Liver (tissue), 9 donors: ENCODE measurements around the gene MYH11. TPM values are rescaled to one million over a fixed set of nuclear protein-coding genes. Genes with fewer than 3 reads are reported as not detected.

Source experiments
- DNase-seq: peaks from one replicate; pipeline ENCODE4 v3.0.0-alpha.2; 2017; ENCODE audit warnings: low spot score
- H3K27ac ChIP-seq, 2 donors: one replicate each; pipeline ENCODE4 v1.7.0; 2013; ENCODE audit warnings: inconsistent platforms in 2 of 2, low read length in 2 of 2, control low read depth in 1 of 2, low read depth in 1 of 2, mild to moderate bottlenecking in 1 of 2
- H3K27me3 ChIP-seq, 4 donors: one replicate each; pipeline versions ENCODE4 v1.6.1 to v1.7.0; 2013; ENCODE audit warnings: low read length in 3 of 4, inconsistent platforms in 1 of 4, mild to moderate bottlenecking in 1 of 4, moderate library complexity in 1 of 4; ENCODE audit not compliant: control insufficient read depth in 4 of 4, insufficient read depth in 4 of 4
- H3K36me3 ChIP-seq, 4 donors: one replicate each; pipeline versions ENCODE4 v1.6.1 to v1.7.0; 2013; ENCODE audit warnings: low read length in 3 of 4, mild to moderate bottlenecking in 3 of 4, low read depth in 1 of 4, moderate library complexity in 1 of 4; ENCODE audit not compliant: control insufficient read depth in 4 of 4, insufficient read depth in 3 of 4
- H3K4me1 ChIP-seq, 4 donors: one replicate each; pipeline versions ENCODE4 v1.6.1 to v1.7.0; 2013; ENCODE audit warnings: low read length in 3 of 4, mild to moderate bottlenecking in 3 of 4, moderate library complexity in 1 of 4; ENCODE audit not compliant: control insufficient read depth in 4 of 4, insufficient read depth in 4 of 4
- H3K4me3 ChIP-seq, 3 donors: one replicate each; pipeline versions ENCODE4 v1.6.1 to v1.7.0; 2013; ENCODE audit warnings: low read length in 3 of 3, control low read depth in 1 of 3, low read depth in 1 of 3, mild to moderate bottlenecking in 1 of 3
- H3K9ac ChIP-seq, 2 donors: one replicate each; pipeline ENCODE4 v1.7.0; 2013; ENCODE audit warnings: low read length in 2 of 2, mild to moderate bottlenecking in 2 of 2, moderate library complexity in 2 of 2, control low read depth in 1 of 2, low read depth in 1 of 2
- H3K9me3 ChIP-seq, 4 donors: one replicate each; pipeline versions ENCODE4 v1.6.1 to v1.7.0; 2013; ENCODE audit warnings: low read length in 3 of 4; ENCODE audit not compliant: control insufficient read depth in 4 of 4
- ATF3 ChIP-seq: IDR thresholded peaks from 2 replicates; pipeline ENCODE4 v1.6.1; 2016; ENCODE audit warnings: antibody characterized with exemption
- EGR1 ChIP-seq, 2 donors: IDR thresholded peaks; 2 replicates each; pipeline ENCODE4 v1.6.1; 2016 to 2018; ENCODE audit warnings: antibody characterized with exemption in 2 of 2, low read depth in 2 of 2
- FOXA1 ChIP-seq: IDR thresholded peaks from 2 replicates; pipeline ENCODE4 v1.6.1; 2016; ENCODE audit warnings: antibody characterized with exemption
- FOXA2 ChIP-seq: IDR thresholded peaks from 2 replicates; pipeline ENCODE4 v1.6.1; 2016; ENCODE audit warnings: antibody characterized with exemption
- GABPA ChIP-seq, 2 donors: IDR thresholded peaks in 1 of 2; conservative IDR thresholded peaks in 1 of 2; 2 replicates each; pipeline ENCODE4 v1.6.1; 2016; ENCODE audit warnings: antibody characterized with exemption in 2 of 2, mild to moderate bottlenecking in 1 of 2, moderate library complexity in 1 of 2
- HNF4A ChIP-seq, 2 donors: conservative IDR thresholded peaks; 2 replicates each; pipeline ENCODE4 v1.6.1; 2016; ENCODE audit warnings: antibody characterized with exemption in 2 of 2, mild to moderate bottlenecking in 2 of 2
- HNF4G ChIP-seq: IDR thresholded peaks from 2 replicates; pipeline ENCODE4 v1.6.1; 2016; ENCODE audit warnings: antibody characterized with exemption
- JUND ChIP-seq, 2 donors: IDR thresholded peaks; 2 replicates each; pipeline ENCODE4 v1.6.1; 2016; ENCODE audit warnings: antibody characterized with exemption in 2 of 2
- NR2F2 ChIP-seq: IDR thresholded peaks from 2 replicates; pipeline ENCODE4 v1.6.1; 2016; ENCODE audit warnings: antibody characterized with exemption
- RAD21 ChIP-seq, 2 donors: IDR thresholded peaks; 2 replicates each; pipeline ENCODE4 v1.6.1; 2016; ENCODE audit warnings: antibody characterized with exemption in 2 of 2, mild to moderate bottlenecking in 2 of 2
- SP1 ChIP-seq: IDR thresholded peaks from 2 replicates; pipeline ENCODE4 v1.6.1; 2018; ENCODE audit warnings: antibody characterized with exemption, mild to moderate bottlenecking
- WGBS: extraction: QIAGEN DNeasy Blood & Tissue Kit; methylation state at CpG from one replicate; pipeline ENCODE4 v1.1.7; 2013; 5-methylcytosine and 5-hydroxymethylcytosine counted together
- polyA plus RNA-seq, 2 donors: library from polyadenylated mRNA; stranded (reverse) in 1 of 2; unstranded in 1 of 2; fragments of 200-250 nt in 1 of 2; fragments of >200 nt in 1 of 2; fragmentation: Nextera tagmentation in 1 of 2; extraction: Ambion mirVana in 1 of 2; gene quantifications; one replicate each; pipeline versions ENCODE4 v1.2.1 to v1.2.3, GENCODE V29; 2013 to 2015
- total RNA-seq, 2 donors: library from RNA; depleted of rRNA; stranded (reverse); fragments of >200 nt; gene quantifications; one replicate each; pipeline ENCODE4 v1.2.3, GENCODE V29; 2014
- TF ChIP-seq, protein P1 (sequence below): IDR thresholded peaks from 2 replicates; pipeline ENCODE4 v1.6.1; 2016; ENCODE audit warnings: antibody characterized with exemption
- TF ChIP-seq, protein P2 (sequence below): IDR thresholded peaks from 2 replicates; pipeline ENCODE4 v1.6.1; 2016; ENCODE audit warnings: antibody characterized with exemption
- TF ChIP-seq, protein P3 (sequence below): IDR thresholded peaks from 2 replicates; pipeline ENCODE4 v1.6.1; 2016; ENCODE audit warnings: antibody characterized with exemption, mild to moderate bottlenecking
- donor health status: healthy.
- donor health status: healthy.
- donor health status: healthy.
- donor health status: healthy.
- donor health status: healthy.

The MYH11 gene
- total and polyA plus RNA-seq, 4 donors: 0.51 to 33.7 (median 4.0) TPM

DNA sequence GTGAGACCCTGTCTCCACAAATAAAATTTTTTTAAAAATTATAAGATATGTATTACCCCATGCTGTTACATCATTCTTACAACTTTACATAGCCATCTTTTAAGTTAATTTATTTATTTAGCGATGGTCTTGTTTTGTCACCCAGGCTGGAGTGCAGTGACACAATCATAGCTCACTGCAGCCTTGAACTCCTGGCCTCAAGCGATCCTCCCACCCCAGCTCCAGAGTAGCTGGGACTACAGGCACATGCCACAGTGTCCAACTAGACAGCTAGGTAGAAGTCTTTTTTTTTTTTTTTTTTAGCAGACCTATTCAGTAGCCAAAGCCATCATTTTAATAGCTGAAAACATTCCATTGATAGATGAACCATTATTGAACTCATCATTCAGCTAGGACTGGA, 114.1 kb downstream of the MYH11 start:
- peaks cover 0 to 2% (median 0%) of the 10 kb centered on the region in 4 donors for H3K9me3 ChIP-seq
- no peaks in the 10 kb centered on the region for H3K36me3 ChIP-seq
- WGBS: 73% methylated on average over 2 of the region's 2 CpGs
- no peak overlapping the region for H3K4me3 ChIP-seq
- no peak for DNase-seq
- no peaks in the 10 kb centered on the region for H3K4me1 ChIP-seq
- H3K27me3 ChIP-seq: no peaks in the 10 kb centered on the region
- TF ChIP-seq, protein P1, sequence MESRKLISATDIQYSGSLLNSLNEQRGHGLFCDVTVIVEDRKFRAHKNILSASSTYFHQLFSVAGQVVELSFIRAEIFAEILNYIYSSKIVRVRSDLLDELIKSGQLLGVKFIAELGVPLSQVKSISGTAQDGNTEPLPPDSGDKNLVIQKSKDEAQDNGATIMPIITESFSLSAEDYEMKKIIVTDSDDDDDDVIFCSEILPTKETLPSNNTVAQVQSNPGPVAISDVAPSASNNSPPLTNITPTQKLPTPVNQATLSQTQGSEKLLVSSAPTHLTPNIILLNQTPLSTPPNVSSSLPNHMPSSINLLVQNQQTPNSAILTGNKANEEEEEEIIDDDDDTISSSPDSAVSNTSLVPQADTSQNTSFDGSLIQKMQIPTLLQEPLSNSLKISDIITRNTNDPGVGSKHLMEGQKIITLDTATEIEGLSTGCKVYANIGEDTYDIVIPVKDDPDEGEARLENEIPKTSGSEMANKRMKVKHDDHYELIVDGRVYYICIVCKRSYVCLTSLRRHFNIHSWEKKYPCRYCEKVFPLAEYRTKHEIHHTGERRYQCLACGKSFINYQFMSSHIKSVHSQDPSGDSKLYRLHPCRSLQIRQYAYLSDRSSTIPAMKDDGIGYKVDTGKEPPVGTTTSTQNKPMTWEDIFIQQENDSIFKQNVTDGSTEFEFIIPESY: no peak
- no peak for TF ChIP-seq GABPA (IDR thresholded peaks at IDR 0.05 in 1 of 2, conservative IDR thresholded peaks at IDR 0.05 in 1 of 2)
- TF ChIP-seq ATF3: no peak
- no peak for TF ChIP-seq HNF4G
- no peak for TF ChIP-seq SP1
- no peak for TF ChIP-seq FOXA1
- no peak overlapping the region for H3K27ac ChIP-seq
- no peak overlapping the region for H3K9ac ChIP-seq

DNA sequence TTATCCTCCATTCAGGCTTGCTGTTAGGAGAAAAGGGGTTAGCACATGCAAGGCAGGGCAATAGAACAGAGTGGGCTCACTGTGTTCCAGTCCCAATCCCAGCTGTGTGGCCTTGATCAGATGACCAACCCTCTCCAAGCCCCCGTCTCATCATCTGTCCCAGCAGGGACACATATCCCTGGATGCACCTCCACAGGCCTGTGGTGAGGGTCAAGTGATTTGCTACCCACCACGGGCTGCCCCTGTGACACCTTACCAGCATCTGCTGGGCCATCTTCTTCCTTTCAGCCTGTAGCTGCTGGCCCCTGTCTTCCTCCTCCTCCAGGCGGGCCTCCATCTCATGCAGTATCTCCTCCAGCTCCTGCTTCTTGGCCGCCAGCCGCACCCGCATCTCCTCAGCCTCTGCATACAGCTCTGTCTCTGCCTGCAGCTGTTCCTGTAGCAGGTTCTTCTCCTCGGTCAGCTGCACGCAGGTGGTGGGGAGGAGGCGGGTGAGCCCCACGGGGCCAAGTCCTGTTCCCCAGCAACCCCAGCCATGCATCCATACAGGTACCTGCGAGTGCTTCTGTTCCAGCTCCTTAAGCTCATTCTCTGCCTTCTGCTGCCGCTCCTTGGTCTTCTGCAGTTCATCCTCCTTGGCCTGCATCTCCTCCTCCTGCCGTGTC, 115.5 kb downstream of the MYH11 start:
- no peak overlapping the region for H3K27ac ChIP-seq
- 95% methylated on average over 13 of the region's 13 CpGs for WGBS
- H3K27me3 ChIP-seq: no peaks in the 10 kb centered on the region
- H3K9me3 ChIP-seq: peaks cover 0 to 2% (median 0%) of the 10 kb centered on the region in 4 donors
- no peaks in the 10 kb centered on the region for H3K4me1 ChIP-seq
- TF ChIP-seq SP1: no peak
- TF ChIP-seq FOXA2: no peak
- no peak for TF ChIP-seq ATF3
- TF ChIP-seq, protein P2, sequence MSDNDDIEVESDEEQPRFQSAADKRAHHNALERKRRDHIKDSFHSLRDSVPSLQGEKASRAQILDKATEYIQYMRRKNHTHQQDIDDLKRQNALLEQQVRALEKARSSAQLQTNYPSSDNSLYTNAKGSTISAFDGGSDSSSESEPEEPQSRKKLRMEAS: no peak
- TF ChIP-seq JUND (IDR thresholded peaks at IDR 0.05): no peak
- TF ChIP-seq HNF4G: no peak
- TF ChIP-seq HNF4A (conservative IDR thresholded peaks at IDR 0.05): no peak
- TF ChIP-seq, protein P1: no peak
- no peak for TF ChIP-seq FOXA1
- no peaks in the 10 kb centered on the region for H3K36me3 ChIP-seq
- H3K4me3 ChIP-seq: no peak overlapping the region
- DNase-seq: no peak
- H3K9ac ChIP-seq: no peak overlapping the region

DNA sequence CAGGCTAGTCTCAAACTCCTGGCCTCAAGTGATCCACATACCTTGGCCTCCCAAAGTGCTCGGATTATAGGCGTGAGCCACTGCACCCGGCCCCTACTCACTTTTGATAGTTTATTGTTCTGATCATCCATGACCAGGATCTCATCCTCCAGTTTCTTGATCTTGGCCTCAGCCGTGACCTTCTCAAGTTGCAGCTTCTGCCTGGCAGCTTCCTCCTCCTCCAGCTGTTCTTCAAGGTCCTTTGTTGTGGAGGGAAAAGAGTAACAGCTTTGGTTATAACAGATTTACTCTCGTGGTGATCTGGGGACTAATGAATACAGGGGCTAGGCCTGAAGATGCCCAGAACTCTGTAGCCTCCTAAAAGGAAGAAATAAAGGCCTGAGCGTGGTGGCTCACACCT, 116.9 kb downstream of the MYH11 start:
- H3K4me3 ChIP-seq: no peak overlapping the region
- DNase-seq: no peak
- H3K9me3 ChIP-seq: peaks cover 0 to 2% (median 0%) of the 10 kb centered on the region in 4 donors
- H3K27ac ChIP-seq: no peak overlapping the region
- no peak overlapping the region for H3K9ac ChIP-seq
- no peaks in the 10 kb centered on the region for H3K36me3 ChIP-seq
- H3K27me3 ChIP-seq: no peaks in the 10 kb centered on the region
- H3K4me1 ChIP-seq: no peaks in the 10 kb centered on the region
- 94% methylated on average over 6 of the region's 6 CpGs for WGBS
- TF ChIP-seq ATF3 (no peak), JUND (IDR thresholded peaks at IDR 0.05) (no peak), RAD21 (IDR thresholded peaks at IDR 0.05) (no peak), FOXA2 (no peak), GABPA (IDR thresholded peaks at IDR 0.05 in 1 of 2, conservative IDR thresholded peaks at IDR 0.05 in 1 of 2) (no peak), FOXA1 (no peak), NR2F2 (no peak), EGR1 (IDR thresholded peaks at IDR 0.05; ENCODE audit: low read depth in 2 of 2) (no peak)
- TF ChIP-seq, protein P2: no peak
- TF ChIP-seq, protein P3, sequence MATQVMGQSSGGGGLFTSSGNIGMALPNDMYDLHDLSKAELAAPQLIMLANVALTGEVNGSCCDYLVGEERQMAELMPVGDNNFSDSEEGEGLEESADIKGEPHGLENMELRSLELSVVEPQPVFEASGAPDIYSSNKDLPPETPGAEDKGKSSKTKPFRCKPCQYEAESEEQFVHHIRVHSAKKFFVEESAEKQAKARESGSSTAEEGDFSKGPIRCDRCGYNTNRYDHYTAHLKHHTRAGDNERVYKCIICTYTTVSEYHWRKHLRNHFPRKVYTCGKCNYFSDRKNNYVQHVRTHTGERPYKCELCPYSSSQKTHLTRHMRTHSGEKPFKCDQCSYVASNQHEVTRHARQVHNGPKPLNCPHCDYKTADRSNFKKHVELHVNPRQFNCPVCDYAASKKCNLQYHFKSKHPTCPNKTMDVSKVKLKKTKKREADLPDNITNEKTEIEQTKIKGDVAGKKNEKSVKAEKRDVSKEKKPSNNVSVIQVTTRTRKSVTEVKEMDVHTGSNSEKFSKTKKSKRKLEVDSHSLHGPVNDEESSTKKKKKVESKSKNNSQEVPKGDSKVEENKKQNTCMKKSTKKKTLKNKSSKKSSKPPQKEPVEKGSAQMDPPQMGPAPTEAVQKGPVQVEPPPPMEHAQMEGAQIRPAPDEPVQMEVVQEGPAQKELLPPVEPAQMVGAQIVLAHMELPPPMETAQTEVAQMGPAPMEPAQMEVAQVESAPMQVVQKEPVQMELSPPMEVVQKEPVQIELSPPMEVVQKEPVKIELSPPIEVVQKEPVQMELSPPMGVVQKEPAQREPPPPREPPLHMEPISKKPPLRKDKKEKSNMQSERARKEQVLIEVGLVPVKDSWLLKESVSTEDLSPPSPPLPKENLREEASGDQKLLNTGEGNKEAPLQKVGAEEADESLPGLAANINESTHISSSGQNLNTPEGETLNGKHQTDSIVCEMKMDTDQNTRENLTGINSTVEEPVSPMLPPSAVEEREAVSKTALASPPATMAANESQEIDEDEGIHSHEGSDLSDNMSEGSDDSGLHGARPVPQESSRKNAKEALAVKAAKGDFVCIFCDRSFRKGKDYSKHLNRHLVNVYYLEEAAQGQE: no peak
- TF ChIP-seq, protein P1: no peak
